GM23338 (cell line): ENCODE results near the gene TIMP4.

Experiments used
- CREB1 ChIP-seq: fragments of 250-450 bp; sonication (Bioruptor Pico); IDR thresholded peaks from 2 replicates; pipeline ENCODE4 v1.5.0; 2020; ENCODE audit warnings: low read depth, mild to moderate bottlenecking, moderate library complexity
- CTCF ChIP-seq, 2 experiments: fragments of 200-600 bp in 1 of 2; sonication (generic) in 1 of 2; conservative IDR thresholded peaks; 2 replicates each; pipeline versions ENCODE4 v1.5.1 to v1.6.1; 2016 to 2017; ENCODE audit warnings: antibody characterized with exemption in 2 of 2, low read depth in 2 of 2, mild to moderate bottlenecking in 2 of 2, moderate library complexity in 1 of 2
- ETS1 ChIP-seq: IDR thresholded peaks from 2 replicates; pipeline ENCODE4 v1.6.1; 2016; ENCODE audit warnings: antibody characterized with exemption
- EZH2 ChIP-seq: fragments of 200-600 bp; sonication (generic); IDR thresholded peaks from one replicate; pipeline ENCODE4 v1.8.0; 2017; ENCODE audit warnings: antibody characterized with exemption, mild to moderate bottlenecking, low read depth; ENCODE audit not compliant: unreplicated experiment
- EZH2phosphoT487 ChIP-seq: fragments of 200-600 bp; sonication (generic); IDR thresholded peaks from one replicate; pipeline ENCODE4 v1.8.1; 2018; ENCODE audit warnings: antibody characterized with exemption; ENCODE audit not compliant: unreplicated experiment
- JUNB ChIP-seq: IDR thresholded peaks from one replicate; pipeline ENCODE4 v1.6.1; 2016; ENCODE audit warnings: antibody characterized with exemption; ENCODE audit not compliant: unreplicated experiment
- NANOG ChIP-seq: IDR thresholded peaks from 2 replicates; pipeline ENCODE4 v1.6.1; 2016; ENCODE audit warnings: antibody characterized with exemption, borderline replicate concordance
- POLR2AphosphoS5 ChIP-seq: IDR thresholded peaks from 2 replicates; pipeline ENCODE4 v1.6.1; 2016; ENCODE audit warnings: antibody characterized with exemption, low read depth
- REST ChIP-seq: IDR thresholded peaks from one replicate; pipeline ENCODE4 v1.6.1; 2018; ENCODE audit warnings: antibody characterized with exemption; ENCODE audit not compliant: unreplicated experiment
- STAT1 ChIP-seq: IDR thresholded peaks from one replicate; pipeline ENCODE4 v1.6.1; 2016; ENCODE audit warnings: antibody characterized with exemption; ENCODE audit not compliant: unreplicated experiment
- ZNF114 ChIP-seq: fragments of 250-450 bp; sonication (Bioruptor Pico); IDR thresholded peaks from 2 replicates; pipeline ENCODE4 v1.5.0; 2020; ENCODE audit warnings: mild to moderate bottlenecking, moderate library complexity
- ZNF462 ChIP-seq: fragments of 250-450 bp; sonication (Bioruptor Pico); IDR thresholded peaks from 2 replicates; pipeline ENCODE4 v1.5.0; 2020; ENCODE audit warnings: mild to moderate bottlenecking, moderate library complexity

GRCh38 chr3:12192655-12193484 lies 34.2 kb upstream of the TIMP4 start:
- TF ChIP-seq CTCF (conservative IDR thresholded peaks at IDR 0.05; ENCODE audit: low read depth in 2 of 2), result no peak
- no peak for TF ChIP-seq NANOG
- TF ChIP-seq STAT1, result no peak
- TF ChIP-seq EZH2, result no peak
- TF ChIP-seq CREB1 (CRISPR knock-in tag), result no peak
- TF ChIP-seq EZH2phosphoT487, result no peak
- no peak for TF ChIP-seq POLR2AphosphoS5
- TF ChIP-seq REST, result no peak
- no peak for TF ChIP-seq ZNF114 (CRISPR knock-in tag)
- TF ChIP-seq JUNB, result no peak
- TF ChIP-seq ETS1, result no peak
- TF ChIP-seq ZNF462 (CRISPR knock-in tag), result no peak
